GM12872 (cell line): Measurements from ENCODE around the gene SPATC1L.

Source experiments
- TF ChIP-seq, protein P1 (sequence below): IDR thresholded peaks from 3 replicates; pipeline ENCODE4 v1.5.1; 2011; ENCODE audit warnings: low read depth, mild to moderate bottlenecking, low read length, moderate library complexity; ENCODE audit not compliant: insufficient read depth

SPATC1L gene

GRCh38 chr21:46155514-46156377 lies 28.5 kb downstream of the SPATC1L start, which contains the start of gene FTCD:
Gene FTCD (minus strand): TSS chr21:46155579. CDS start chr21:46155523, 56 bp downstream.
- TF ChIP-seq, protein P1, sequence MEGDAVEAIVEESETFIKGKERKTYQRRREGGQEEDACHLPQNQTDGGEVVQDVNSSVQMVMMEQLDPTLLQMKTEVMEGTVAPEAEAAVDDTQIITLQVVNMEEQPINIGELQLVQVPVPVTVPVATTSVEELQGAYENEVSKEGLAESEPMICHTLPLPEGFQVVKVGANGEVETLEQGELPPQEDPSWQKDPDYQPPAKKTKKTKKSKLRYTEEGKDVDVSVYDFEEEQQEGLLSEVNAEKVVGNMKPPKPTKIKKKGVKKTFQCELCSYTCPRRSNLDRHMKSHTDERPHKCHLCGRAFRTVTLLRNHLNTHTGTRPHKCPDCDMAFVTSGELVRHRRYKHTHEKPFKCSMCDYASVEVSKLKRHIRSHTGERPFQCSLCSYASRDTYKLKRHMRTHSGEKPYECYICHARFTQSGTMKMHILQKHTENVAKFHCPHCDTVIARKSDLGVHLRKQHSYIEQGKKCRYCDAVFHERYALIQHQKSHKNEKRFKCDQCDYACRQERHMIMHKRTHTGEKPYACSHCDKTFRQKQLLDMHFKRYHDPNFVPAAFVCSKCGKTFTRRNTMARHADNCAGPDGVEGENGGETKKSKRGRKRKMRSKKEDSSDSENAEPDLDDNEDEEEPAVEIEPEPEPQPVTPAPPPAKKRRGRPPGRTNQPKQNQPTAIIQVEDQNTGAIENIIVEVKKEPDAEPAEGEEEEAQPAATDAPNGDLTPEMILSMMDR, result no peak

DNA sequence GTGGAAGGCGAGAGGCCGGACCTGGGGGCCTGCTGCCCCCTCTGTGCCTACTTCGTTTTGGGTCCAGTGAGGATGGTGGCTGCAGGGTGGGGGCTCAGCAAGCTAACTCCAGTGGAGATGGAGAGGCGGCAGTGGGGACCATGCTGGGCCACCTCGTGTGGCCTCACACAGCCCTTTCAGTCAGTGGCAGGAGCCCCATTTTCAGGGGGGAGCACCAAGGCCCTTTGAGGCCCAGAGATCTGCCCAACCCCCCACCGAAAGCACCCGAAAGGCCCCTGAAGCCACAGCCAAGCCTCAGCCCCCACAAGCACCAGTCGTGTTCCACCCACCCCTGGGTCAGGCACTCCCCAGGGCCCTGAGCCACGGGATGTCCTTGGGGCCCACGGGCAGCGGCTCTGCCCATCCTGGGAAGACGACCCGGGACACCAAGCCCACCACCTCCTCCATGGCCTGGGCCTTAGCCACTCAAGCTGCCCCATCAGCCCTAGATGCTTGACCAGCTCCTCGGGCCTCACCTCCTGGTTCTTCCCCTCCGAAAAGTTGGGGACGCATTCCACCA lies 29.2 kb downstream of the SPATC1L start:
- TF ChIP-seq, protein P1, result no peak

DNA sequence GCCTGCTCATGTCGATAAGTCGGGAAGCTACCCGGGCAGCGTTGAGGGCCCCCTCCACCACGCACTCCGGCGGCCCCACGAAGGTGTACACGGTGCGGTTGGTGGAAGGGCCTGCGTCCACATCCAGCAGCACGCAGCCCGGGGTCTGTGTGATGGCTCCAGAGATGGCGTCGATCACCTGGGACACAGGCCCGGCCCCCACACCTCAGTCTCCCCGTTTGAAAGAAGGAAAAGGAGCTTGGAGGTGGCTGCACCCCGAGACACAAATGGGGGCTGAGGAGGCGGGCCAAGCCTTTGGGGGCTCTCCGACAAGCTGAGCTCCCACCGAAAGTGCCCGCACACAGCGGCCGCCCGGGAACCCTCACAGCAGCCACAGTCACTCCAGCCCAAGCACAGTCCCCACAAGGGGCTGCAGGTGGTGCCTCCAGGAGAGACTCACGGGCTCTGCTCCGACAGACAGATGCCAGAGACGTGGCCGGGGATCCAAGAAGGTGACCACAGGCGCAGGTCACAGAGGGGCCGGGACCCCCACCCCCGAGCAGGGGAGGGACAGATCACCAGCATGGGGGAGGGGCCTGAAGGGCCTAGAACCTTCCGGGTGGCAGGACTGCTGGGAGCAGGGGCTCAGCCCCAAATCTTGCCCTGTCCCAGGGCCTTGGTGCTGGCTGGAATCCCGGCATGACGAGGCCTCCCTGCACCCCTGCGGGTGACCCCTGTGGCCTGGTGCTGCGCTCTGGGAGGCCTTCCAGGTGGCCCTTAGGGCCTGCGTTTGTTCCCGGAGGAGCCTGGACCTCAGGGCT lies 29.9 kb downstream of the SPATC1L start:
- TF ChIP-seq, protein P1, result no peak

DNA sequence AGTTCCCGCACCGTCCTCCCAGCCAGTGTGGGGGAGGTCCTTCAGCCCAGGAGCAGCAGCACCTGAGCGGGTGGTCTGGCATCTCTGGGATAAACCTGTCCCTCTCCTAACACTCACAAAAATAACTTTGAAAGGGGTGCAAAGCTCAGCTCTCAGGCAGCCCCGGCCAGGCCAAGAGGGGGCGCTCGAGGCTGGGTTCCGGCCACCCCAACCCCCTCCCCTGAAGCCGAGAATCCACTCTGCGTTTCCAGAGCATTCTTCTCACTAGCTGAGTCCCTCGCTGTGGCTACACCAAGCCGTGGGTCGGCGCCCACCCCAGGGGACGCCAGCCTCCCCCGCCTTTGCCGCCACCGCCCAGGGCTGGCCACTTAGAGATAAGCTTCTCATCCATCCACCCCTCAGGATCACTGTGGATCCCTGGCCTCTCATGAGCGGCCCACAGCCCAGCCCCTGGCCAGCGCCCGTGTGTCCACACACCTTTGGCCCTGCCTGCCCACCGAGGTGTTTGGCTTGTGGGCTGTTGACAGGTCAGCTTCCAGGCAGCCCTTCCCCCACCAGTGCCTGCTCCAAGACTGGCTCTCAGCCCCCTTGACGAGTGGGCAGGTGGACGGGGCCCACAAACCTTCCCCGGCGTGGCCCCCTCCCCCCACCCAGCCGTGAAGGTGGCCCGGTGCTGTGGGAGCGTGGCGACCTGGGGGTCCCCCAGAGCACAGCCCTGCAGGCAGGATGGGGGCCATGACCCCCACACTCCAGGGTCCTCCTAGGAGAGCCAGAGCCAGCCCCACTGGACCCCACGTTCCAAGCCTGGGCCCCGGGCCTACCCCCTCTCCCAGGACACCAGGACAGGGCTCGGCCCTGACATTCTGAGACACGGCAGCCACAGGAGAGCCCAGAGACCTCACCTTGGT lies 30.8 kb downstream of the SPATC1L start:
- TF ChIP-seq, protein P1, result peak; percentile 69

DNA sequence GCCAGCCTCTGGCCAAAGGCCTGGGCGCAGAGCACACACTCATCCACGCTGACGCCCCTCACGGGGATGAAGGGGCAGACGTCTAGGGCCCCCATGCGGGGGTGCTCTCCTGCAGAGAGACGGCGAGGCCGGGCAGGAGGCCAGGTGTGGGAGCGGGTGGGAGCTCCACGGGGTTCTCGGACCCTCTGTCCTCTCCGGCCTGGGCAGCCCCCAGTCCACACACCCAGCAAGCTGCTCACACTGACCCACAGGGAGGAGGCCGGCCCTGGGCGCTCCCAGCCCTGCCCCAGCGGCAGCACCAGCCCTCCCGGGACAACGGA lies 31.4 kb downstream of the SPATC1L start:
- TF ChIP-seq, protein P1, result no peak

DNA sequence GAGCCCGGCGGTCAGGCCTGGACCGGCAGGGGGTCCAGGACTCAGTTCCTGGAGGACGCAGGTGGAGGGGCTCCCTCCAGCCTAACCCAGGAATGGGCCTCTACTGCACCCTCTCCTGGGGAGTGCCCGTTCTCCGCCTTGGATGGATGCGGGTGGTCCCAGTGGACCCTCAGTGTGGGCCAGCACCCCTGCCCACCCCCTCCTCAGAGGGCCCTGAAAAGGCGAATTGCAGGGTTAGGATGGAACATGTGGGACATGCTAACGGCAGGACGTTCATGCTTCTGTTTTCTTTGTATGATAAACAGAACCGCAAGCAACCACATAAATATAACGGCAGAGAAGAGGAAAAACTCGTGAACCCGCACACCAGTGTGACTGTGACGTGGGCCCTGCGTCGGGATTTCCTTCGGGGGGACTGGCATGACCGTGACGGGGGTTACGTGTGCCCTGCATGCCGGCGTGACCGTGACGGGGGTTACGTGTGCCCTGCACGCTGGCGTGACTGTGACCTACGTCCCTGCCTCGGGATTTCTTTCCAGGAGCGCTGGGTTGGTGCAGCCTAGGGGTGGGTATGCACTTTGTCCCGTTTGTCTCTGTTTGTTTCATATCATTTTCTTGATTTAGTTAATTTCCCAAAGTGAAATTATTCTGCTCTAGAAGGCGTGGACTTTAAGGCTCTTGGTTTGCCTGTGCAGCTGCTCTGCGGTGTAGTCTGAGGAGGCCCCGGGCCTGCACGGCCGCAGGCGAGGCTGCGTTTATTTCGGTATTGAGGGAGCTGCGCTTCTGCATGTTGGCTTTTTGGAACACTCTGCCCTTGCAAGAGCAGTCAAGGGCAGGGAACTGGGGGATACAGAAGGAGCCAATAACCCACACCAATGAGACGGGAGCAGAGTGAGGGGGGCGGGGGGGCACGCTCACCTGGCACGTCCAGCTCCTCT lies 32.0 kb downstream of the SPATC1L start:
- TF ChIP-seq, protein P1, result no peak
